Skeletal muscle cell (primary cell): ENCODE results near the gene LDLRAD3.
A peak's percentile ranks its signal among the peaks of the same experiment; 100 is the strongest.

ENCODE experiments used
- DNase-seq: peaks from one replicate; pipeline ENCODE4 v3.0.0-alpha.2; 2010; ENCODE audit warnings: low read depth
- H3K4me3 ChIP-seq: 2 replicates; pipeline ENCODE4 v1.5.1; 2011; ENCODE audit warnings: low read depth, mild to moderate bottlenecking, control low read depth, low read length, moderate library complexity

LDLRAD3 gene

DNA sequence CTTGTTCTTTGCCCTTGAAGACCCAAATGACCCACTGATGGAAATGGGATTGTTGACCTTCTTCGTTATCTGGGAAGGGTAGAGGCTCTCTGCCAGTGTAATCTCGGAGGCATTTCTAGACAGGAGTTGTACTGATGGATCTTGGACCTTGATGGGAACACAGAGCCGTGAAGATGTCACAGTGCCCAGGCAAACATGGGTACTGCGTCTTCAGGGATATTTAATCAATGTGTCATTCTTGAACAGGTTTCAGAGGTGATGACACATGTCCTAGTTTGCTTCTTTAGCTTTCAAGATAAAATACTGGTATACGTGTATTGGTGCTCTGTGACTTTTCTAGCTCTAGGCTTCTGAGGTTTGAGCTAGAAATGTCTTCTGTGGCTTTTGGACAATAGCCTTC is 6.2 kb downstream of the LDLRAD3 start:
- DNase-seq: no peak
- H3K4me3 ChIP-seq: no peak overlapping the region

DNA sequence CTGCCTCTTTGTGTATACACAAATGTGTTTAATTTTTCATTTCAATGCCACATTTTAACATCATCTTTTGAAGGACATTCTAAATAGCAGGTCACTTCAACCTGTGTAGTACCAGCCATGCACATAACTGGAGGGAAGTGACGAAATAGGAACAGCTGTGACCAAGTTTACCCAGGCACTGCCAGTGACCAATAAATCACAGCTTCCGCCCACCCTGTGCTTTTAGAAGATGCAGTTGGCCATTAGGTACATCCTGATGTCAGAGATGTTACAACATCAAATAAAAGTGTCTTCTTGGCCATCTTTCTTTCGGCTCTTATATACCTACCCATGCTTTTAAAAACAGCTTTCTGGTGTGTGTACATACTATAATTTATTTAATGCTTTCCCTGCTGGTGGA is 7.8 kb downstream of the LDLRAD3 start:
- DNase-seq: no peak

DNA sequence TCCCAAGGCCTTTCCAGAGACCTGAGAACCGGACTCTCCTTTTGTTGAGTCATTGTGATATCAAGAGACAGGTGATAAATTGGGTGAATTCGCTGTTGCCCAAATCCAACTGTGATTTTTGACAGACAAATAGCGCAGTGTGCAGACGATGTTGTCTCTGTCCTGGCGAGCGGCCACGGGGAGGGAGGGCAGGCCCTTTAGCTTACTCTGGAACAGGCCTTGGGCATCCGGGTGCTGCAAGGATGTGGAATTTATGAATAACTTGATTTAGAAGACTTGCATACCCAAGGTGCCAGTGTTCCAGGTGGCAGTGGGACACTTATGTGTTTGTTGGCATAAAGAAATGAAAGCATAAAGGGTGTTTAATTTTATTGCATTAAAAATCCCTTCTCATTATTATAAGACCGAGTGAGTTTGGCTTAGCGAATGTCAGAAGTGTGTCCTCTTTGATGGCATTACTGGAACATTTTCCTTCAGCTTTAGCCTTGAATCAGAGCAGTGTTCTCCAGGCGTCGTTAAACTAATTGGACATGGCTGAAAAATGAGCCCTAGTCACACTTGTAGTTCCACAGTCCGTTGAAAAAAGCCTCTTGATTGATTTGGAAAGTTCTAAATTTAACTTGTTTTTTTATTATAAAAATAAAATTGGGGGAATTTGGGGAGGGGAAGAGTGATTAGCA is 9.4 kb downstream of the LDLRAD3 start:
- no peak overlapping the region for H3K4me3 ChIP-seq
- no peak for DNase-seq

More for the DNA sequence above, 7.8 kb downstream of the LDLRAD3 start:
- H3K4me3 ChIP-seq: no peak overlapping the region

GRCh38 chr11:35954205-35954604 is 10.3 kb downstream of the LDLRAD3 start:
- no peak for DNase-seq
- H3K4me3 ChIP-seq: no peak overlapping the region

DNA sequence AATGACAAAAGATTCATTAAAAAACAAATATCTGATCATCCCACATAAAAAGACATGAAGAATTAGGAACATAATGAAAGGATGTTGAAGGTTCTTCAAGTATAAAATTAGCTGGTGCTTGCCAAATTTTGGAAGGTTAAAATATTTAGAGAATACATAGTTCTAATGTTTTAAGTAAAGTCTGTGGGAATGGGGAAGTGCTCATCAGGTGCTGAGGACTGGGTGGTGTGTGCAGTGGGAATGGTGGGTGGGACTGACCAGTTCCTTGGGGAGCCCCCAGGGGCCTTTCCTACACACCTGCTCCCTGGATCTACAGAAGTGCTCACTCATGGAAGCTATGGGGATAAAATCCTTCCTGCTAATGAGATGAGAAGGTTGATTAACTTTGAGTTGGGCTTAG is 11.8 kb downstream of the LDLRAD3 start:
- H3K4me3 ChIP-seq: no peak overlapping the region
- no peak for DNase-seq

DNA sequence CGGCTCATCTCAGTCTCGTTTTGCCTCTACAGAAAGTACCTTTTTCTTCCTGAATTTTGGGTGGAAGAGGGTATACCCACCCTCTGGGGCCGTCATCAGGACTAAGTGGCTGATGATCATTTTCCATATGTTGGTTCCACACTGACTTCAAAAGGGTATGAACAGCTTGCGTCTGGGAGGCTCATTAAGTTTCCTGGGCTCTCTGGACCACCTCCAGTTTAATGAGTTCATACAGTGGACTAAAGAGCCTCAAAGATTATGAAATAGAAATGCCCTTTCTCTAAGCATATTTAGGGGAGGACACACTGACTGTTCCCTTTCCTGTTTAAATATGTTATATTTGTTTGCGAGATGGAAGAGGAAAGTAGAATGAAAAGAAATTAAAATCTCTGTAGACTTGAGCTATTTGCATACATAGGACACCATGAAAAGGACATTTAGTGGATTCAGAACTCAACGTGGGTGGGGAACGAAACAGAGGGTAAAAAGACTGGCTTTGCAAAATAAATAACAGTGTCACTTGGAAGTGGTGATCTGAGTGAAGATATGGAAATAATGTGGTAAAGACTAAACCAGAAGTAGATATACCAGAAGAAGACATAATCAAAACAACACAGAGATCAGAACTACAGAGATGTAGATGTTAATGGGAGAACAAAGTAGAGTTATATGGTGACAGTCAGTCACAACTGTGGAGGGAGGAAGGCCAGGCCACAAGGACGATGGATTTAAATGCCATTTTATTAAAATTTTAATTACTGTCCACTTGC is 18.7 kb downstream of the LDLRAD3 start:
- DNase-seq: no peak
- no peak overlapping the region for H3K4me3 ChIP-seq

- peak; percentile 82 for DNase-seq
- no peak overlapping the region for H3K4me3 ChIP-seq
Observed at GRCh38 chr11:35963911-35964310, 20.0 kb downstream of the LDLRAD3 start.

- no peak for DNase-seq
- H3K4me3 ChIP-seq: no peak overlapping the region
Observed at GRCh38 chr11:35964841-35965240, 21.0 kb downstream of the LDLRAD3 start.

- DNase-seq: no peak
- no peak overlapping the region for H3K4me3 ChIP-seq
Observed at GRCh38 chr11:35967042-35967441, 23.2 kb downstream of the LDLRAD3 start.

DNA sequence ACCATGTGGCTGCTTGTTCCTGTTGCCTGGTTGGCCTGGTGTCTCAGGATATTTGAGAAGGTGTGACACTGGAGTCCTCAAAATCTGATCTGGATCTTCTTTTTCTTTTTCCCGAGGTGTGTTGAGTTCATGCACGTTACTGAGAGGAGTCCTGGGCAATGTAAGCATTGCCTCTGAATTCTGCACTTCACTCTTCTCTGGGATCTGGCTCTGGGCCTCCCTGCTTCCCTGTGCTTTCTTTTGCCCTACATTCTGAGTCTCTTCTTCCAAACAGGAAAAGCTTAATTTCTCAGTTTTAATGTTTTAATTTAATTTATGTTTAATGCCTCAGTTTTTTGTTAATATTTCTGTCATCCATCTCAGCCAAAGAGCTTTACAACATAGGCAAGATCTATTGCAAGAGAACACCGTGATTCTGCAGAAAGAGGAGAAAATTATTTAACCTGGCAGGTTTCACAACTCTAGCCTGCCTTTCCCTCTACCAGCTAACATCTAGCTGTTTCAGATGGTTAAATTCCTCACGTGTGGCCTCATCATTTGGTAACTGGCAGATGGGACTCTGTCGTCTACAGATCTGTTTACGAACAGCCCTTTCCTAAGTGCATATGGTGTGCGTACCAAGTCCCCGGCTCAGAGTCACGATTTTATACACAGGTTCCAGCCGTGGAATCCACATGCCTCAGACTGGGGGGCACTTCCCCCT is 24.7 kb downstream of the LDLRAD3 start:
- H3K4me3 ChIP-seq: no peak overlapping the region
- DNase-seq: peak; percentile 53

GRCh38 chr11:35969089-35970042 is 25.5 kb downstream of the LDLRAD3 start:
- no peak for DNase-seq
- no peak overlapping the region for H3K4me3 ChIP-seq

GRCh38 chr11:35970445-35970844 is 26.6 kb downstream of the LDLRAD3 start:
- DNase-seq: no peak
- no peak overlapping the region for H3K4me3 ChIP-seq

DNA sequence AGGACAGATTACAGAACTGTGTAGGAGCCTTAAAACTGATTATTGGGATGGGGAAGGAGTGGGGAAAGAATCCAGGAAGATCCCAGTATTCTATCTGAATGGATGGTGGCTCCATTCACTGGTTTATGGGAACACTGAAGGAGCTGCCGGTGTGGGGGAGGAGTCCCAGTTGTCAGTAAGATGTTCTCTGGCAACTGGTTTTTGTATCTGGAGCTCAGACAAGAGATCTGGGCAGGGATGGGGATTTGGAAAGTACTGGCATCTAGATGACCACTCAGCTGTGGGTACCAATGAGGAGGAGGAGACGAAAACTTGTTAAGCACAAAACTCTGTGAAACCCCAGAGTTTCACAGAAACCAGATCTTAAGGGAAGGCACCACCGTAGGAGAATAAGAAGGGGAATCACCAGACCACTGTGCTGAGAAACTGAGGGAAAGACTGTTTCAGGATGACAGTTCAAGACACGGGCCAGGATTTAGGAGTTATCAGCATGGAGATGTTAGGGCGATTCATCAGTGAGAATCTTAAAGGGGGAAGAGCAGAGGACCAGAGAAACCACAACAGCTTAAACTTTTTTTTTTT is 28.1 kb downstream of the LDLRAD3 start:
- no peak for DNase-seq
- H3K4me3 ChIP-seq: no peak overlapping the region

- no peak for DNase-seq
- no peak overlapping the region for H3K4me3 ChIP-seq
Observed at GRCh38 chr11:35974882-35975589, 31.2 kb downstream of the LDLRAD3 start.

GRCh38 chr11:35976434-35976833 is 32.6 kb downstream of the LDLRAD3 start:
- DNase-seq: no peak
- no peak overlapping the region for H3K4me3 ChIP-seq

- DNase-seq: no peak
- H3K4me3 ChIP-seq: no peak overlapping the region
Observed at GRCh38 chr11:35978183-35978582, 34.3 kb downstream of the LDLRAD3 start.

DNA sequence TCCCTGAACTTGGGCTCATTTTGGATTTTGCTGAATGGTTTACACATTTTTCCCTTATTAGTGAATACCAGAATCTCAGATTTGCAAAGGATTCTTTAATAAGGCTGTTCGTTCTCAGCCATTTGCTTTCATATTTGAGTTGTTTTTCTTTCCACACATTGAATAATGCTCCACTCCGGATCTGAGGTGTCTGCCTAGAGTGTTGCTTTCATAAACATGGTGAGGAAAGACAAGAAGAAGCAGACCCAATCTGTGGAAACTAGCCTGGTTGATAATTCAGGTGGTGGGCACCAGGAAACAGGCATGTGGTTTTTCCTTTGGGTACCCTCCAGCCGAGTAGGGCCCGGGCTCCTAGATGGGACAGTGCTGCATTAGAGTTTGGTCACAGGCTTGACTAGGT is 35.0 kb downstream of the LDLRAD3 start:
- no peak overlapping the region for H3K4me3 ChIP-seq
- no peak for DNase-seq

DNA sequence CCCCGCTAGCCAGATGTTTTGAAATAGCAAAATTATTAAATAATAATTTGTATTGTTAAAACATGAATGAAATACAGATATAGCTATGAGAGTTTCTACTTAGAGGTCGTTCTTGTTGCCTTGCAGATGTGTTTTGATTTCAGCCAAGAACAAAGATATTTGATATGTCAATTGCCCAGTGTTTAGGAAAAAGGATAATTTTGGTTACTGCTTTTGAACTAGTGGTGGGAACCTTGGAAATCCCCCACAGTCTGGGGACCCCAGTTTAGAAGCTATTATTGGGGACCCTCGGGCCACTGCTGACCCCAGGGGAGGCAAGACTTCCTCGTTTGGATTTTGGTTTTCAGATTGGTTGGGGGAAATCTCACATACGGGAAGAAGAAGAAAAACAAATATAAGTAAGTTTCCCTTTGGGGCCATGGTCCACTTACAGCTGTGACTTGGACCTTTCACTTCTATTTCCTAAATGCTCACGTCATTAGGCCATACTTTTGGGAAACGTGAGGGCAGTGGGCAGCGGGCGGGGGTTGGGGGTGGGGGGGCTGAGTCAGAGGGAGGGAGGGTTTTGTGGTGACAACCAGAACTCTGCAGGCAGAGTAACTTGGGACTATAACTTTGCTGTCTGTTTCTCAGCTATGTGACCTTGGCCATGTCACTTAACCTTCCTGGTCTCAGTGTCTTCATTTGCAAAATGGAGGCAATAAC is 37.0 kb downstream of the LDLRAD3 start:
- DNase-seq: peak; percentile 60
- H3K4me3 ChIP-seq: no peak overlapping the region
